Measurements from ENCODE around the gene TAS2R5. TPM values are rescaled to one million over a fixed set of nuclear protein-coding genes. Genes with fewer than 3 reads are reported as not detected.
"Not testable (repeated sequence)": the region's sequence is repeated elsewhere in the genome, so short reads cannot be mapped to it uniquely, and the experiment has no call there.

The TAS2R5 gene
- total RNA-seq, 4 donors from 2014 or later: 0.27 to 4.7 (median 0.91) TPM

- no peaks in the 10 kb centered on the region for H3K9me3 ChIP-seq
- H3K4me3 ChIP-seq: no peak overlapping the region
- no peaks in the 10 kb centered on the region for H3K4me1 ChIP-seq
- no peaks in the 10 kb centered on the region for H3K27me3 ChIP-seq
- ATAC-seq: no peak
- 22 to 79% methylated on average over 1 to 2 of the region's 2 CpGs for WGBS, 2 donors (ENCODE audit: low coverage in 1 of 2)
- peaks cover 0 to 26% of the 10 kb centered on the region in 2 donors for H3K36me3 ChIP-seq
- no peak for TF ChIP-seq EP300 (IDR thresholded peaks at IDR 0.05)
- no peak for TF ChIP-seq POLR2A (IDR thresholded peaks at IDR 0.05)
- no peak for TF ChIP-seq CTCF (IDR thresholded peaks at IDR 0.05)
- no peak for TF ChIP-seq POLR2AphosphoS5 (IDR thresholded peaks at IDR 0.05)
- H3K27ac ChIP-seq: no peak overlapping the region
These were observed 1.7 kb upstream of the TAS2R5 start for GRCh38 chr7:141788296-141788695.

DNA sequence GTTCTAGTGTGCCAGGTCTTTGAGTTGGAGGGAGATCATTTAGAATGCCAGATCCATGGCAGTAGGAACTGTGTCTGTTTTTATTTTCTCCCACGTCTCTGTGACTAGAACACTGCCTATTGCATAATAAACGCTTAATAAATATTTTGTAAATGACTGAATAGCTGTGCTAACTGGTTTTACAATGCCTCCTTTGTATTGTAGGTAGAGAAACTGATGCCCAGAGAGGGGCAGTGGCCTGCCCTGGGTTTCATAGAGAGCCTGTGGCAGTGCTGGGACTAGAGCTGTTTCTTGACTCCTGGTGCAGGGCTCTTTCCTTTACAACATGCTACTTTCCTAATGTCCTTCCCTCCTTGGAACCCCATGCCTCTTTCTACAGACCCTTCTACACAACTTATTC lies 2.5 kb downstream of the TAS2R5 start:
- ATAC-seq: no peak
- Histone ChIP-seq H3K36me3 (peaks cover 0 to 21% of the 10 kb centered on the region in 2 donors), H3K27me3 (no peaks in the 10 kb centered on the region), H3K4me1 (no peaks in the 10 kb centered on the region), H3K4me3 (no peak overlapping the region), H3K9me3 (no peaks in the 10 kb centered on the region), H3K27ac (no peak overlapping the region)
- TF ChIP-seq POLR2A (IDR thresholded peaks at IDR 0.05): no peak
- TF ChIP-seq EP300 (IDR thresholded peaks at IDR 0.05): no peak
- no peak for TF ChIP-seq POLR2AphosphoS5 (IDR thresholded peaks at IDR 0.05)
- TF ChIP-seq CTCF (IDR thresholded peaks at IDR 0.05): no peak
- WGBS, 2 donors (ENCODE audit: low coverage in 1 of 2): 75% methylated on average over 2 of the region's 2 CpGs; no CpG with 5 or more reads in 1 of the 2 donors

DNA sequence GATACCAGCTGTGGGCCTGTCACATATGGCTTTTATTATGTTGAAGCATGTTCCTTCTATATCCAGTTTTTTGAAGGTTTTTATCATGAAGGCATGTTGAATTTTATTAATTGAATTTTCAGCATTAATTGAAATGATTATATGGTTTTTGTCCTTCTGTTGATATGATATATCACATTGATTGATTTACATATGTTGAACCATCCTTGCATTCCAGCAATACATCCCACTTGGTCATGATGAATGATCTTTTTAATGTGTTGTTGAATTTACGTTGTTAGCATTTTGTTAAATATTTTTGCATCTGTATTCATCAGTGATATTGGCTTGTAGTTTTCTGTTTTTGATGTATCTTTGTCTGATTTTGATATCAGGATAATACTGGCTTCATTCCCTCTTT lies 30.1 kb downstream of the TAS2R5 start:
- Histone ChIP-seq H3K27ac (no peak overlapping the region), H3K4me1 (no peaks in the 10 kb centered on the region), H3K36me3 (peaks cover 0 to 9% of the 10 kb centered on the region in 2 donors), H3K9me3 (peaks cover 0 to 68% (median 2%) of the 10 kb centered on the region in 3 donors), H3K4me3 (no peak overlapping the region), H3K27me3 (no peaks in the 10 kb centered on the region)
- WGBS, 2 donors (ENCODE audit: low coverage in 1 of 2): 81 to 100% methylated on average over 1 of the region's 1 CpG
- no peak for TF ChIP-seq POLR2AphosphoS5 (IDR thresholded peaks at IDR 0.05)
- TF ChIP-seq POLR2A (IDR thresholded peaks at IDR 0.05): no peak
- TF ChIP-seq EP300 (IDR thresholded peaks at IDR 0.05): no peak
- no peak for TF ChIP-seq CTCF (IDR thresholded peaks at IDR 0.05)
- ATAC-seq: no peak

DNA sequence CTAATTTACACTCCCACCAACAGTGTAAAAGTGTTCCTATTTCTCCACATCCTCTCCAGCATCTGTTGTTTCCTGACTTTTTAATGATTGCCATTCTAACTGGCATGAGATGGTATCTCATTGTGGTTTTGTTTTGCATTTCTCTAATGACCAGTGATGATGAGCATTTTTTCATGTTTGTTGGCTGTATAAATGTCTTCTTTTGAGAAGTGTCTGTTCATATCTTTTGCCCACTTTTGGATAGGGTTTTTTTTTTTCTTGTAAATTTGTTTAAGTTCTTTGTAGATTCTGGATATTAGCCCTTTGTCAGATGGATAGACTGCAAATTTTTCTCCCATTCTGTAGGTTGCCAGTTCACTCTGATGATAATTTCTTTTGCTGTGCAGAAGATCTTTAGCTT lies 32.4 kb downstream of the TAS2R5 start:
- peaks cover 0 to 68% (median 2%) of the 10 kb centered on the region in 3 donors for H3K9me3 ChIP-seq
- not testable (repeated sequence) for H3K4me3 ChIP-seq, H3K36me3 ChIP-seq, ATAC-seq, H3K27ac ChIP-seq, H3K27me3 ChIP-seq, H3K4me1 ChIP-seq

- H3K27ac ChIP-seq: no peak overlapping the region
- no peak for ATAC-seq
- no peaks in the 10 kb centered on the region for H3K36me3 ChIP-seq
- WGBS, 2 donors (ENCODE audit: low coverage in 1 of 2): 63 to 90% methylated on average over 4 to 5 of the region's 5 CpGs
- TF ChIP-seq EP300 (IDR thresholded peaks at IDR 0.05) (no peak), POLR2A (IDR thresholded peaks at IDR 0.05) (no peak), CTCF (IDR thresholded peaks at IDR 0.05) (no peak), POLR2AphosphoS5 (IDR thresholded peaks at IDR 0.05) (no peak)
- no peak overlapping the region for H3K4me3 ChIP-seq
- no peaks in the 10 kb centered on the region for H3K27me3 ChIP-seq
- H3K9me3 ChIP-seq: no peaks in the 10 kb centered on the region
- no peaks in the 10 kb centered on the region for H3K4me1 ChIP-seq
These were observed 47.7 kb downstream of the TAS2R5 start for GRCh38 chr7:141837683-141838082.
